ENCODE results near the gene DAPK1. TPM values are rescaled to one million over a fixed set of nuclear protein-coding genes. Genes with fewer than 3 reads are reported as not detected.

DAPK1 gene
- total and polyA plus RNA-seq, 2 experiments from 2014 or later, result 44.4 to 62.3 TPM

- no peak overlapping the region for H3K27ac ChIP-seq
- no peaks in the 10 kb centered on the region for H4K20me1 ChIP-seq (ENCODE audit: insufficient read depth, poor library complexity, severe bottlenecking)
- TF ChIP-seq CTCF (IDR thresholded peaks at IDR 0.05; ENCODE audit: poor library complexity) (no peak), EZH2phosphoT487 (IDR thresholded peaks at IDR 0.05; ENCODE audit: low read depth, severe bottlenecking, unreplicated experiment) (no peak), EZH2 (IDR thresholded peaks at IDR 0.05; ENCODE audit: borderline replicate concordance) (no peak)
- no peaks in the 10 kb centered on the region for H3K9me3 ChIP-seq (ENCODE audit: low read depth)
- no peak overlapping the region for H3K4me3 ChIP-seq
- WGBS (ENCODE audit: low lambda C conversion rate, missing lambda C conversion rate), result 97% methylated on average over 8 of the region's 8 CpGs
- DNase-seq (ENCODE audit: low spot score), result no peak
- H2AFZ ChIP-seq, result no peak overlapping the region
- H3K79me2 ChIP-seq, result no peaks in the 10 kb centered on the region
- no peak overlapping the region for H3K4me2 ChIP-seq
- no peaks in the 10 kb centered on the region for H3K36me3 ChIP-seq (replicated peaks; ENCODE audit: insufficient read depth, low read depth)
- H3K4me1 ChIP-seq (ENCODE audit: insufficient read depth), result no peaks in the 10 kb centered on the region
- H3K9me2 ChIP-seq (replicated peaks; ENCODE audit: insufficient read depth), result no peaks in the 10 kb centered on the region
- H3K27me3 ChIP-seq, result no peaks in the 10 kb centered on the region
Observed at GRCh38 chr9:87668222-87668621, 170.6 kb downstream of the DAPK1 start.

- H2AFZ ChIP-seq, result no peak overlapping the region
- no peaks in the 10 kb centered on the region for H3K9me3 ChIP-seq (ENCODE audit: low read depth)
- H3K27me3 ChIP-seq, result no peaks in the 10 kb centered on the region
- no peaks in the 10 kb centered on the region for H4K20me1 ChIP-seq (ENCODE audit: insufficient read depth, poor library complexity, severe bottlenecking)
- no peaks in the 10 kb centered on the region for H3K4me1 ChIP-seq (ENCODE audit: insufficient read depth)
- no peaks in the 10 kb centered on the region for H3K9me2 ChIP-seq (replicated peaks; ENCODE audit: insufficient read depth)
- 85% methylated on average over 4 of the region's 4 CpGs for WGBS (ENCODE audit: low lambda C conversion rate, missing lambda C conversion rate)
- H3K4me2 ChIP-seq, result no peak overlapping the region
- H3K27ac ChIP-seq, result no peak overlapping the region
- no peak overlapping the region for H3K4me3 ChIP-seq
- DNase-seq (ENCODE audit: low spot score), result no peak
- H3K79me2 ChIP-seq, result no peaks in the 10 kb centered on the region
- TF ChIP-seq CTCF (IDR thresholded peaks at IDR 0.05; ENCODE audit: poor library complexity) (no peak), EZH2phosphoT487 (IDR thresholded peaks at IDR 0.05; ENCODE audit: low read depth, severe bottlenecking, unreplicated experiment) (no peak), EZH2 (IDR thresholded peaks at IDR 0.05; ENCODE audit: borderline replicate concordance) (no peak)
- no peaks in the 10 kb centered on the region for H3K36me3 ChIP-seq (replicated peaks; ENCODE audit: insufficient read depth, low read depth)
Observed at GRCh38 chr9:87668722-87669121, 171.1 kb downstream of the DAPK1 start.

- H3K4me1 ChIP-seq (ENCODE audit: insufficient read depth), result no peaks in the 10 kb centered on the region
- no peak overlapping the region for H3K4me2 ChIP-seq
- TF ChIP-seq EZH2phosphoT487 (IDR thresholded peaks at IDR 0.05; ENCODE audit: low read depth, severe bottlenecking, unreplicated experiment), result no peak
- TF ChIP-seq CTCF (IDR thresholded peaks at IDR 0.05; ENCODE audit: poor library complexity), result no peak
- TF ChIP-seq EZH2 (IDR thresholded peaks at IDR 0.05; ENCODE audit: borderline replicate concordance), result no peak
- no peaks in the 10 kb centered on the region for H3K79me2 ChIP-seq
- H2AFZ ChIP-seq, result no peak overlapping the region
- H3K36me3 ChIP-seq (replicated peaks; ENCODE audit: insufficient read depth, low read depth), result no peaks in the 10 kb centered on the region
- H3K27me3 ChIP-seq, result no peaks in the 10 kb centered on the region
- H3K9me3 ChIP-seq (ENCODE audit: low read depth), result no peaks in the 10 kb centered on the region
- H3K9me2 ChIP-seq (replicated peaks; ENCODE audit: insufficient read depth), result no peaks in the 10 kb centered on the region
- WGBS (ENCODE audit: low lambda C conversion rate, missing lambda C conversion rate), result 94% methylated on average over 18 of the region's 18 CpGs
- DNase-seq (ENCODE audit: low spot score), result no peak
- no peak overlapping the region for H3K27ac ChIP-seq
- no peaks in the 10 kb centered on the region for H4K20me1 ChIP-seq (ENCODE audit: insufficient read depth, poor library complexity, severe bottlenecking)
- no peak overlapping the region for H3K4me3 ChIP-seq
Observed at GRCh38 chr9:87670572-87671264, 173.1 kb downstream of the DAPK1 start.
